ENCODE results near the gene DVL1. TPM values are rescaled to one million over a fixed set of nuclear protein-coding genes. Genes with fewer than 3 reads are reported as not detected.

Gene DVL1
- total RNA-seq, 1 experiment from 2014 or later, result 71.0 TPM

DNA sequence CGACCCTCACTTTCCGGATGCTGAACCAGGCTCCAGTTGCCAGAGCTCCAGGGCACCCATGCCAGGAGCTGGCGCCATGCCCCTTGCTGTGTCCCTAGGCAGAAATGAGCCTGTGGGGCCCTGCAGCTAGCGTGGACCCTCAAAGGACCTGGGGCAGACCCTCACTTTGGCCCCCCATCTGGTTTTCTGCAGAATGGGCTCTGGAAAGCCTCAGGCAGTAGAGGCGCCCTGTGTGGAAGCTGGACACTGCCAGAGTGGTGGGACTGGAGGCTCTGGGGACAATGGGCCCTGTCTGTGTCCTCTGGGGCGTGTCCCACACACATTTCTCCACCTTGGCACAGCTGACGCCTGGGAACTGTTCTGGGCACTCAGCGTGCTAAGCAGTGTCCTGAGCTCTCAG lies 32.1 kb upstream of the DVL1 start:
- Histone ChIP-seq H4K91ac (ENCODE audit: insufficient read length, low read depth, low read length) (no peak overlapping the region), H2AK5ac (ENCODE audit: insufficient read length, low read length) (no peak overlapping the region), H4K5ac (ENCODE audit: insufficient read length, low read depth, low read length) (no peak overlapping the region), H4K8ac (replicated peaks; ENCODE audit: insufficient read length, low read depth, low read length) (no peak overlapping the region), H2AFZ (ENCODE audit: low read length) (no peak overlapping the region), H3K4ac (ENCODE audit: low read depth, low read length) (no peak overlapping the region), H3K79me1 (ENCODE audit: insufficient read depth, low read depth, low read length, poor library complexity, severe bottlenecking) (peaks cover 3% of the 10 kb centered on the region), H2BK12ac (ENCODE audit: insufficient read length, low read depth, low read length) (no peak overlapping the region), H3K79me2 (ENCODE audit: insufficient read depth, low read length) (no peaks in the 10 kb centered on the region), H2BK20ac (ENCODE audit: low read depth, low read length, poor library complexity, severe bottlenecking) (no peak overlapping the region), H2BK15ac (ENCODE audit: low read depth, low read length) (no peak overlapping the region), H3K56ac (ENCODE audit: insufficient read length, low read depth, low read length) (no peak overlapping the region), H3K27ac (ENCODE audit: insufficient read length, low read depth, low read length) (no peak overlapping the region), H3K9me3 (ENCODE audit: control insufficient read depth, low read depth, low read length) (no peaks in the 10 kb centered on the region), H2BK5ac (ENCODE audit: insufficient read length, low read length) (no peak overlapping the region), H3K9ac (ENCODE audit: extremely low read depth, insufficient read length, low read length) (no peak overlapping the region), H4K20me1 (ENCODE audit: control insufficient read depth, insufficient read depth, insufficient read length) (no peaks in the 10 kb centered on the region), H3K23me2 (ENCODE audit: insufficient read length, low read depth, low read length, poor library complexity, severe bottlenecking) (no peaks in the 10 kb centered on the region), H3K4me2 (ENCODE audit: insufficient read depth, insufficient read length, low read length) (no peak overlapping the region), H3T11ph (ENCODE audit: low read length) (no peak overlapping the region), H3K23ac (ENCODE audit: insufficient read length, low read depth, low read length) (no peak overlapping the region), H3K14ac (ENCODE audit: insufficient read depth, low read length) (no peak overlapping the region; the same call in 1 of the 2 replicates), H3K4me1 (ENCODE audit: insufficient read depth, low read length) (no peaks in the 10 kb centered on the region), H3K18ac (ENCODE audit: insufficient read length, low read depth, low read length) (no peak overlapping the region), H3K27me3 (ENCODE audit: insufficient read depth, low read length) (no peaks in the 10 kb centered on the region), H2BK120ac (ENCODE audit: low read depth, low read length, poor library complexity, severe bottlenecking) (no peak overlapping the region)
- TF ChIP-seq, protein P1, sequence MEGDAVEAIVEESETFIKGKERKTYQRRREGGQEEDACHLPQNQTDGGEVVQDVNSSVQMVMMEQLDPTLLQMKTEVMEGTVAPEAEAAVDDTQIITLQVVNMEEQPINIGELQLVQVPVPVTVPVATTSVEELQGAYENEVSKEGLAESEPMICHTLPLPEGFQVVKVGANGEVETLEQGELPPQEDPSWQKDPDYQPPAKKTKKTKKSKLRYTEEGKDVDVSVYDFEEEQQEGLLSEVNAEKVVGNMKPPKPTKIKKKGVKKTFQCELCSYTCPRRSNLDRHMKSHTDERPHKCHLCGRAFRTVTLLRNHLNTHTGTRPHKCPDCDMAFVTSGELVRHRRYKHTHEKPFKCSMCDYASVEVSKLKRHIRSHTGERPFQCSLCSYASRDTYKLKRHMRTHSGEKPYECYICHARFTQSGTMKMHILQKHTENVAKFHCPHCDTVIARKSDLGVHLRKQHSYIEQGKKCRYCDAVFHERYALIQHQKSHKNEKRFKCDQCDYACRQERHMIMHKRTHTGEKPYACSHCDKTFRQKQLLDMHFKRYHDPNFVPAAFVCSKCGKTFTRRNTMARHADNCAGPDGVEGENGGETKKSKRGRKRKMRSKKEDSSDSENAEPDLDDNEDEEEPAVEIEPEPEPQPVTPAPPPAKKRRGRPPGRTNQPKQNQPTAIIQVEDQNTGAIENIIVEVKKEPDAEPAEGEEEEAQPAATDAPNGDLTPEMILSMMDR (conservative IDR thresholded peaks at IDR 0.05), result no peak
- no peak overlapping the region for H3K27ac Mint-ChIP-seq
- DNase-seq, result no peak
- H3K36me3 Mint-ChIP-seq (ENCODE audit: insufficient read depth in 1 of 3, low read depth in 3 of 3), result peaks cover under 1 to 21% (median 6%) of the 10 kb centered on the region in 3 experiments; a peak in 6 of 7 replicates
- no peaks in the 10 kb centered on the region for H3K9me3 Mint-ChIP-seq
- no peak overlapping the region for H3K4me3 Mint-ChIP-seq
- no peaks in the 10 kb centered on the region for H3K27me3 Mint-ChIP-seq (ENCODE audit: low read depth)
- no CpG with 5 or more reads among the region's 8 CpGs for WGBS (ENCODE audit: extremely low coverage, insufficient read length, low lambda C conversion rate)
- peaks cover 6% of the 10 kb centered on the region in 2 experiments for H3K4me1 Mint-ChIP-seq
